ENCODE measurements around the gene PLPP6.

- no peak for TF ChIP-seq CTCF (optimal IDR thresholded peaks at IDR 0.05 in 1 of 3, IDR thresholded peaks at IDR 0.05 in 1 of 3, conservative IDR thresholded peaks at IDR 0.05 in 1 of 3; ENCODE audit: extremely low read depth in 1 of 3, insufficient read depth in 2 of 3, low read length in 3 of 3)
- no peak for TF ChIP-seq EZH2 (IDR thresholded peaks at IDR 0.05; ENCODE audit: low read length)
These were observed 41.1 kb upstream of the PLPP6 start for GRCh38 chr9:4620881-4621555.

Data from keratinocyte (primary cell).